Heart right ventricle (tissue), 16 donors: ENCODE results near the gene PPM1F. TPM values are rescaled to one million over a fixed set of nuclear protein-coding genes. Genes with fewer than 3 reads are reported as not detected.

Experiments
- ATAC-seq, 8 donors: fragments of 200-7000 bp; cut with Tn5 transposase; one replicate each; pipeline ENCODE4 v1.9.1; 2020; ENCODE audit warnings: mild to moderate bottlenecking in 8 of 8, moderate library complexity in 8 of 8, moderate number of reproducible peaks in 1 of 8
- DNase-seq, 2 donors: peaks; one replicate each; pipeline ENCODE4 v3.0.0-alpha.2; 2020
- H3K27ac ChIP-seq, 10 donors: fragments of 200-600 bp; sonication (generic) in 2 of 10; one replicate each; pipeline versions ENCODE4 v1.5.0 to v1.8.0; 2020 to 2022; ENCODE audit warnings: mild to moderate bottlenecking in 3 of 10
- H3K27me3 ChIP-seq, 7 donors: fragments of 200-600 bp; one replicate each; pipeline ENCODE4 v1.8.0; 2021 to 2022; ENCODE audit warnings: mild to moderate bottlenecking in 2 of 7
- H3K36me3 ChIP-seq, 9 donors: fragments of 200-600 bp; sonication (generic) in 1 of 9; one replicate each; pipeline versions ENCODE4 v1.5.0 to v1.8.0; 2020 to 2022; ENCODE audit warnings: mild to moderate bottlenecking in 2 of 9
- H3K4me1 ChIP-seq, 9 donors: fragments of 200-600 bp; sonication (generic) in 1 of 9; one replicate each; pipeline versions ENCODE4 v1.5.0 to v1.8.0; 2020 to 2022; ENCODE audit warnings: mild to moderate bottlenecking in 4 of 9
- H3K4me3 ChIP-seq, 10 donors: fragments of 200-600 bp; sonication (generic) in 2 of 10; one replicate each; pipeline versions ENCODE4 v1.5.0 to v1.8.0; 2020 to 2022; ENCODE audit warnings: mild to moderate bottlenecking in 7 of 10, moderate library complexity in 2 of 10
- H3K9me3 ChIP-seq, 11 donors: fragments of 200-600 bp in 10 of 11; sonication (generic) in 2 of 11; one replicate each; pipeline versions ENCODE4 v1.5.0 to v1.8.0; 2013 to 2022; ENCODE audit warnings: mild to moderate bottlenecking in 2 of 11, control low read depth in 1 of 11, moderate library complexity in 1 of 11
- WGBS, 2 donors: extraction: QIAGEN DNeasy Blood & Tissue Kit; methylation state at CpG; one replicate each; pipeline ENCODE4 v1.1.7; 2013; ENCODE audit warnings: inconsistent platforms in 1 of 2; 5-methylcytosine and 5-hydroxymethylcytosine counted together
- intact Hi-C, 10 donors: fragments of 100-400 bp; cut with DNase I; formaldehyde crosslinking; loops; one replicate each; pipeline versions ENCODE4 v1.11.1 to v1.14.2; 2022
- polyA plus RNA-seq, 2 donors: library from polyadenylated mRNA; stranded (reverse); fragments of 200-250 nt; gene quantifications; one replicate each; pipeline ENCODE4 v1.2.3, GENCODE V29; 2013
- total RNA-seq, 10 donors: library from RNA; stranded (reverse); fragmentation: NEBNext Ultra II Directional in 3 of 10; extraction: Animal tissue kit (Norgen Biotek cat#: 25700) in 3 of 10; gene quantifications; one replicate each; pipeline versions ENCODE4 v1.2.1 to v1.2.4, GENCODE V29; 2021 to 2023
- TF ChIP-seq, protein P1 (sequence below), 9 donors: fragments of 200-600 bp; sonication (generic) in 2 of 9; IDR thresholded peaks; one replicate each; pipeline versions ENCODE4 v1.5.0 to v1.8.0; 2021 to 2022; ENCODE audit warnings: antibody characterized with exemption in 9 of 9, mild to moderate bottlenecking in 5 of 9, moderate library complexity in 1 of 9
- donor health status: Arrhythmogenic right ventricular cardiomyopathy.
- donor health status: ischemic (EF 13 %, LVEDD 7.1; RV severe dilation, severe dysfunction).
- donor health status: healthy with polysubstance abuse.
- donor health status: DM: no; HTN: yes; CAD: no.
- donor health status: DM: no; HTN: no; CAD: no.
- donor health status: ischemic (EF 25% LVEDD 6.9; RV normal size, moderate dysfunction).
- donor health status: ischemic (EF 25% LVEDD 5.7; RV mildly dilated, moderate dysfunction).
- donor health status: healthy.
- donor health status: DM: yes; HTN: yes; CAD: no.
- donor health status: Ischemic cardiomyopathy.
- donor health status: ischemic (EF 35%, LVEDD 5.7; RV mildly dilated, moderate dysfunction).
- donor health status: nonischemic (EF 11% LVEDD 7.7; RV severe dilation, severe dysfunction).
- donor health status: DM: yes; HTN: yes; CAD: no.
- donor health status: PGD.
- donor health status: ischemic (EF 29% LVEDD 5.4; RV normal size, mild dysfunction).
- donor health status: nonischemic (EF 23%, LVEDD 6.1; RV moderate dilation, normal function).

Gene PPM1F
- total and polyA plus RNA-seq, 12 donors, result 11.8 to 31.4 (median 18.1) TPM

DNA sequence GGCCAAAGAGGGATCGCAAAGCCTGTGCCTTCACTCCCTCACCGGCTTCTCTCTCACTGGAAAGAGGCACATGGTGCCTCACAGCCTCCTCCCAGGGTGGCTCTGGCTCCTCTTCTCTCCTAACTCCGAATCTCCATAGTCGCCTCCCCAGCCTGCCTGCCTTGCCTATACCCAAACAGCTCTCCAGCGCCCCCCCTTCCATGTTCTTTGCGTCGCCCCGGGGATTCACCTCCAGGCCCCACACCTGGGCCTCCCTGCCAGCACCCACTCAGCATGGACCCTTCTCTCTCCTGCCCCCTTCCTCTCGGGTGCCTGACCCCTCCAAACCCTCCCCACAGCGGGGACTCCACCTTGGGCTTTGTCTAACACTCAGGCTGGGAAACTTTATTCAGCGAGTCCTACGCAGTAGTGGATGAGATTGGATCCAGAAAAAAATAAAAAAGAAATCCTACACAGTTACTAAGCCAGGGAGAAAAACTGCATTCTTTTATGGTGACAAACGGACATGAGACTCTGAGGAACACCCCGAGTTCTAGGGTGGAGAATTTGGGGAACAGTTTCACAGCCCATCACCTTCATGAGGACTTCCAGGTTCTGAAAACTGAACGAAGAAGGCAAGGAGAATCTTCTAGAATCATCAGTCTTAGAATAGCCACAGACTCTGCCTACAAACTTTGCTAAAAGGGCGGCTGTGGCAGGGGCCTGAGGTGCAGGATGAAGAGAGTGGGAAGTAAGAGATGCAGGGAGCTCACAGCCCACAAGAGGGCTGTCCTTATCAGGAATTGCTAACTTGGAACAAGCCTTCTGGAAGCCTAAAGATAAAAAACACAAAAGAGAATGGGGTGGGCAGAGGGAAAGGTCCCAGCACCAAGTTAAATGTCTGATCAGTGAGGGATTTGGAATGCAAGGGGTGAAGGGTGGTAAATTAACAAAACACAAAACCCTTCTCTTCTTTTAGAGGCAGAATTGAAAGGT lies 5.3 kb downstream of the PPM1F start:
- Histone ChIP-seq H3K4me3 (peak overlapping the region in 1 of 10 donors; percentile 14), H3K9me3 (no peaks in the 10 kb centered on the region), H3K27ac (peak overlapping the region in 9 of 10 donors; percentile 82 to 96 (median 93)), H3K36me3 (peaks cover 0 to 34% (median 19%) of the 10 kb centered on the region in 9 donors), H3K4me1 (peaks cover 26 to 98% (median 83%) of the 10 kb centered on the region in 9 donors), H3K27me3 (no peaks in the 10 kb centered on the region)
- 57 to 63% methylated on average over 16 of the region's 16 CpGs for WGBS, 2 donors
- intact Hi-C loops, result no loop called here
- TF ChIP-seq, protein P1, sequence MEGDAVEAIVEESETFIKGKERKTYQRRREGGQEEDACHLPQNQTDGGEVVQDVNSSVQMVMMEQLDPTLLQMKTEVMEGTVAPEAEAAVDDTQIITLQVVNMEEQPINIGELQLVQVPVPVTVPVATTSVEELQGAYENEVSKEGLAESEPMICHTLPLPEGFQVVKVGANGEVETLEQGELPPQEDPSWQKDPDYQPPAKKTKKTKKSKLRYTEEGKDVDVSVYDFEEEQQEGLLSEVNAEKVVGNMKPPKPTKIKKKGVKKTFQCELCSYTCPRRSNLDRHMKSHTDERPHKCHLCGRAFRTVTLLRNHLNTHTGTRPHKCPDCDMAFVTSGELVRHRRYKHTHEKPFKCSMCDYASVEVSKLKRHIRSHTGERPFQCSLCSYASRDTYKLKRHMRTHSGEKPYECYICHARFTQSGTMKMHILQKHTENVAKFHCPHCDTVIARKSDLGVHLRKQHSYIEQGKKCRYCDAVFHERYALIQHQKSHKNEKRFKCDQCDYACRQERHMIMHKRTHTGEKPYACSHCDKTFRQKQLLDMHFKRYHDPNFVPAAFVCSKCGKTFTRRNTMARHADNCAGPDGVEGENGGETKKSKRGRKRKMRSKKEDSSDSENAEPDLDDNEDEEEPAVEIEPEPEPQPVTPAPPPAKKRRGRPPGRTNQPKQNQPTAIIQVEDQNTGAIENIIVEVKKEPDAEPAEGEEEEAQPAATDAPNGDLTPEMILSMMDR (IDR thresholded peaks at IDR 0.05), result peak; percentile 13 to 64 (median 43)
- ATAC-seq (peak in 3 of 8 donors; percentile 21 to 32 (median 31)), DNase-seq (no peak)

DNA sequence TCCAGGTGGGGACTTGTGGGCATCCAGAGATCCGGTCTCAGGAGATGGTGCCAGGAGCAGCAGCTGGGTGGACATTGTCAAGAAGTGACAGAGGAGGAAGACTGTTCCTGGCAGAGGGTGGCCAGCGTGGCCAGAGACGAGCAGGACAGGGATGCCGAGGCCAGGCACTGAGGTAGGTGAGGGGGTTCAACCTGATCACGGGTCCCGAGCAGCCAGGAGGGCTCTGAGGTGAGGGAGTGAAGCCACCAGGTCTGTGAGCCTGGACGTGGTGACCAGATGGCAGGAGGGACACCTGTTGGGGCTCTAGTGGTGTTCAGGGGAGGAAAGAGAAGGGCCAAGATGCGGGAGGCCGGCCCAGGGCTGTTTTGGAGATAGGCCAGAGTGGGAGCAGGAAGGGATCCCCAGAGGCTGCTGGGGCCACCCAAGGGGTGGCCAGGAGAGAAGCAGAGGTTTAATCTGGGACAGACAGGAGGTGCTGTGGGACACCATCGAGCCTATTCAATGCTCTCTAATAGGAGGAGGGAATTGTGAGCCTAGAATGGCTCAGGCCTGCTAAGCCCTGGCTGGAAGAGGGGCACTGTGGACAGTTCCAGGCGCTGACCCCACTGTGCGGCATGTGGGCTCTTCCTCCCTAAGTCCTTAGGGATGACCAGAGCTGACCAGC lies 6.3 kb downstream of the PPM1F start:
- peaks cover 0 to 39% (median 19%) of the 10 kb centered on the region in 9 donors for H3K36me3 ChIP-seq
- H3K27ac ChIP-seq, result peak overlapping the region in 9 of 10 donors; percentile 82 to 96 (median 93)
- WGBS, 2 donors, result 81 to 82% methylated on average over 12 of the region's 12 CpGs
- H3K4me3 ChIP-seq, result no peak overlapping the region
- DNase-seq (no peak), ATAC-seq (no peak)
- H3K27me3 ChIP-seq, result no peaks in the 10 kb centered on the region
- peaks cover 29 to 100% (median 83%) of the 10 kb centered on the region in 9 donors for H3K4me1 ChIP-seq
- H3K9me3 ChIP-seq, result no peaks in the 10 kb centered on the region
- TF ChIP-seq, protein P1 (IDR thresholded peaks at IDR 0.05), result no peak
- intact Hi-C loops, result no loop called here

DNA sequence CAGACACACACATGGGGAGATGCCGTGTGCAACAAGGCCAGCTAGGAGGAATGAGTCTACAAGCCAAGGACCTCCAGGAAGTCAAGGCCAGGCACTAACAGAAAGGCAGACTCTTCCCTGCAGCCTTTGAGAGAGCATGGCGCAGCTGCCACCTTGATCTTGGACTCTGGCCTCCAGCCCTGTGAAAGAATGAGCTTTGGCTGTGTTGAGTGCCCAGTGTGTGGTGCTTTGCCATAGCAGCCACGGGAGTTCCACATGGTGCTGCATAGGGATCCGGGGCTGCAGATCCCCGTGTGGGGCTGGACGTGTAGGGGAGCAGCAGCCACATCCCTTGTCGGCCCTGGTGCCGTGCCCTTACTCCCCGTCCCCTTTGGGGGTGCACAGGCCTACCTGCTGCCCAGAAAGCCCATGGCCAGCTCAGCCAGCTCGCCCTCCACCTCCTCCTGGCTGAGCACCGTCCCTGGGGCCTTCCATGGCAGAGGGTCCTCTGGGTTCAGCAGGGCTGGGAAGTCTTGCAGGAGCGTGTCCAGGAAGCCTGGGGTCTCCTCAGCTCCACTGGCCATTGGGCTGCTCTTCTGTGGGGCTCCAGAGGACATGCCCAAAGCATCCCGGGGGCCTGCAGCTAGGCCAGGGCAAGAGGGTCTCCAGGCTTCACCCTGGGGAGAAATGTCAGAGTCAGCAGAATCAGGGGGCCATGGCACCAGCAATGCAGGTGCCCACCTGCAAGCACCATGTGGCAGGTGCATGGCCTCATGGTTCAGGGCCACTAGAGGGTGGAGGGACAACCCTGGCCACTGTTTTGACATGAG lies 7.0 kb downstream of the PPM1F start:
- DNase-seq (no peak), ATAC-seq (no peak)
- Histone ChIP-seq H3K4me1 (peaks cover 32 to 100% (median 86%) of the 10 kb centered on the region in 9 donors), H3K4me3 (no peak overlapping the region), H3K27me3 (no peaks in the 10 kb centered on the region), H3K9me3 (no peaks in the 10 kb centered on the region), H3K36me3 (peaks cover 0 to 45% (median 19%) of the 10 kb centered on the region in 9 donors), H3K27ac (peak overlapping the region in 9 of 10 donors; percentile 90 to 98 (median 96))
- intact Hi-C loops, result no loop called here
- TF ChIP-seq, protein P1 (IDR thresholded peaks at IDR 0.05), result no peak
- WGBS, 2 donors, result 89 to 96% methylated on average over 13 of the region's 13 CpGs
